ENCODE measurements around the gene UNC13B. TPM values are rescaled to one million over a fixed set of nuclear protein-coding genes. Genes with fewer than 3 reads are reported as not detected.

UNC13B gene
- total RNA-seq (2014; rRNA removed) (9.8 and 10.4 TPM in 2 replicates), Bru-seq, nascent RNA (percentile 71 among the genes with signal in this experiment), BruChase-seq, experiment 1, labeled RNA remaining after a 6-hour chase (percentile 64 among the genes with signal in this experiment), BruChase-seq, experiment 2, labeled RNA remaining after a 2-hour chase (percentile 63 among the genes with signal in this experiment)
- long read RNA-seq, full-length matches to known transcripts: 7 of 37 reads
- long read RNA-seq, partial matches to known transcripts: 26 of 37 reads
- long read RNA-seq, other reads (novel, unspliced or antisense): 4 of 37 reads

- H3K27ac ChIP-seq (ENCODE audit: low read length): peak within 1 kb of the TSS; percentile 63
- H3K4me1 ChIP-seq (ENCODE audit: insufficient read depth, low read length): peaks cover 21% of the 10 kb centered on the region
- no TSS peak for BruUV-seq (replicated peaks)
- peak within 1 kb of the TSS; percentile 78 for H3K9ac ChIP-seq (ENCODE audit: low read length)
- TF ChIP-seq EZH2 (IDR thresholded peaks at IDR 0.05; ENCODE audit: low read length, unreplicated experiment) (no peak), CTCF (conservative IDR thresholded peaks at IDR 0.05; ENCODE audit: low read depth, low read length) (no peak; the same call in 1 of the 2 replicates), EZH2phosphoT487 (IDR thresholded peaks at IDR 0.05; ENCODE audit: borderline replicate concordance, low read length) (no peak)
- H3F3A ChIP-seq (ENCODE audit: low read length, unreplicated experiment): no peaks in the 10 kb centered on the region
- POLR2A ChIA-PET (ENCODE audit: unreplicated experiment): interaction anchor here (0.6 to 0.7 kb wide), 5 partner anchors 51 to 461 kb away, joined by 3 to 7 read pairs (median 4); no protein-coding TSS in a partner anchor
- peaks cover 25% of the 10 kb centered on the region for H3K79me2 ChIP-seq (ENCODE audit: low read length)
- H2AFZ ChIP-seq (ENCODE audit: low read length): peak within 1 kb of the TSS; percentile 90
- no peaks in the 10 kb centered on the region for H3K9me3 ChIP-seq (ENCODE audit: low read length)
- ATAC-seq: peak; percentile 95
- peak within 1 kb of the TSS; percentile 79 for H3K4me3 ChIP-seq (ENCODE audit: low read length)
- H3K36me3 ChIP-seq (ENCODE audit: low read depth, low read length): no peaks in the 10 kb centered on the region
- intact Hi-C loops (cut with micrococcal nuclease): loop anchor here (1.0 to 10.0 kb wide), 4 partner anchors 15 to 313 kb away; no protein-coding TSS in a partner anchor
- H3K27me3 ChIP-seq (ENCODE audit: low read length): no peaks in the 10 kb centered on the region
- no peaks in the 10 kb centered on the region for H3K9me2 ChIP-seq (replicated peaks; ENCODE audit: low read length)
- H3K4me2 ChIP-seq (ENCODE audit: low read length): peak within 1 kb of the TSS; percentile 87
- no peaks in the 10 kb centered on the region for H4K20me1 ChIP-seq (ENCODE audit: low read length)
- DNase-seq: peak; percentile 87
- CTCF ChIA-PET: interaction anchor here (0.6 to 1.2 kb wide), 5 partner anchors 46 to 299 kb away, joined by 3 to 13 read pairs (median 5); partner anchors contain the start of gene ATOSB
These were observed at the start of gene UNC13B for GRCh38 chr9:35161713-35162604. UNC13B (plus strand) TSS chr9:35162009; CDS start chr9:35162284, 275 bp downstream.

- Histone ChIP-seq H3K36me3 (ENCODE audit: low read depth, low read length) (no peaks in the 10 kb centered on the region; the same call in 1 of the 2 replicates), H3K79me2 (ENCODE audit: low read length) (no peaks in the 10 kb centered on the region), H2AFZ (ENCODE audit: low read length) (no peak overlapping the region), H3K27ac (ENCODE audit: low read length) (peak overlapping the region; percentile 41), H3F3A (ENCODE audit: low read length, unreplicated experiment) (no peaks in the 10 kb centered on the region), H3K4me1 (ENCODE audit: insufficient read depth, low read length) (peaks cover 49% of the 10 kb centered on the region), H3K4me2 (ENCODE audit: low read length) (peak overlapping the region; percentile 73), H3K9ac (ENCODE audit: low read length) (no peak overlapping the region), H3K9me3 (ENCODE audit: low read length) (no peaks in the 10 kb centered on the region), H3K9me2 (replicated peaks; ENCODE audit: low read length) (no peaks in the 10 kb centered on the region), H3K27me3 (ENCODE audit: low read length) (no peaks in the 10 kb centered on the region), H3K4me3 (ENCODE audit: low read length) (peak overlapping the region; percentile 43; the same call in 1 of the 2 replicates), H4K20me1 (ENCODE audit: low read length) (no peaks in the 10 kb centered on the region)
- CTCF ChIA-PET: interaction anchor here (0.6 kb wide), 2 partner anchors 9 to 456 kb away, joined by 3 to 5 read pairs; no protein-coding TSS in a partner anchor
- DNase-seq (peak; percentile 48), ATAC-seq (no peak)
- POLR2A ChIA-PET (ENCODE audit: unreplicated experiment): no interaction called here
- intact Hi-C loops (cut with micrococcal nuclease): no loop called here
- BruUV-seq (replicated peaks): no TSS peak
- TF ChIP-seq EZH2phosphoT487 (IDR thresholded peaks at IDR 0.05; ENCODE audit: borderline replicate concordance, low read length): no peak
- TF ChIP-seq CTCF (conservative IDR thresholded peaks at IDR 0.05; ENCODE audit: low read depth, low read length): no peak
- TF ChIP-seq EZH2 (IDR thresholded peaks at IDR 0.05; ENCODE audit: low read length, unreplicated experiment): no peak
These were observed 49.4 kb upstream of the UNC13B start for GRCh38 chr9:35112257-35113020.
